ENCODE results near the gene WDR7.

GRCh38 chr18:57052173-57052572 lies 401.0 kb downstream of the WDR7 start:
- TF ChIP-seq CTCF (IDR thresholded peaks at IDR 0.05) (no peak), POLR2A (IDR thresholded peaks at IDR 0.05) (no peak)
